NT2/D1 (cell line): Measurements from ENCODE around the gene MTM1.

Experiments used
- DNase-seq: peaks from one replicate; pipeline ENCODE4 v3.0.0-alpha.2; 2011; ENCODE audit warnings: low read depth, low spot score
- H3K27me3 ChIP-seq: 2 replicates; pipeline ENCODE4 v1.6.0; 2011; ENCODE audit warnings: mild to moderate bottlenecking; ENCODE audit not compliant: insufficient read length, insufficient read depth
- H3K36me3 ChIP-seq: 2 replicates; pipeline ENCODE4 v1.6.1; 2011; ENCODE audit warnings: mild to moderate bottlenecking, low read length, mixed read lengths; ENCODE audit not compliant: insufficient read depth, insufficient read length
- H3K4me1 ChIP-seq: 2 replicates; pipeline ENCODE4 v1.5.1; 2011; ENCODE audit not compliant: insufficient read depth, insufficient read length
- H3K4me3 ChIP-seq: 2 replicates; pipeline ENCODE4 v1.5.1; 2011; ENCODE audit warnings: low read depth; ENCODE audit not compliant: insufficient read length
- H3K9ac ChIP-seq: 2 replicates; pipeline ENCODE4 v1.6.0; 2011; ENCODE audit warnings: low read depth; ENCODE audit not compliant: insufficient read length
- H3K9me3 ChIP-seq: 2 replicates; pipeline ENCODE4 v1.5.1; 2011; ENCODE audit warnings: mild to moderate bottlenecking, low read length; ENCODE audit not compliant: insufficient read depth
- SUZ12 ChIP-seq: IDR thresholded peaks from 2 replicates; pipeline ENCODE4 v1.6.1; 2011; ENCODE audit not compliant: insufficient read length, insufficient read depth; ENCODE audit errors: extremely low read depth
- YY1 ChIP-seq: IDR thresholded peaks from 2 replicates; pipeline ENCODE4 v1.6.1; 2011; ENCODE audit not compliant: insufficient read length, insufficient read depth
- ZNF274 ChIP-seq: IDR thresholded peaks from 2 replicates; pipeline ENCODE4 v1.6.1; 2011; ENCODE audit warnings: mild to moderate bottlenecking, low read depth, low read length

MTM1 gene

DNA sequence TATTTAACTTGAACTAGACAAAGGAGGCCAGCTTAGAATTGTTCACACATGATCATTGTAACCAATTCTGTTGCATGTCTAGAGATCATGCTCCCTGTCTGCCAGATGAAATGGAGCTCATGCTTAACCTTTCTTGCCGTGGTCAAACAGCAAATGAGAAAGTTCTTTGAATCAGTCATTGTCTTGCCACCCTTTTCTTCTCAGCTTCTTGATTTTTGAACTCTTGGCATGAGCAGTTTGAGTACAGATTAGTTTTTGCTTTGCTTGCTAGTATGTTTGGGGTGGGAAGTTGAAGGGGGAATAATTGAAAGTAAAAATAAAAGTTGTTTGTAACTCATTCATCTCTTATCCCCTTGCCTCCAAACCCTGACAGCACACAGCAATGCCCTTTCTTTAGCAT lies 4.7 kb downstream of the MTM1 start:
- no peaks in the 10 kb centered on the region for H3K27me3 ChIP-seq
- TF ChIP-seq ZNF274, result no peak
- TF ChIP-seq SUZ12, result no peak
- TF ChIP-seq YY1, result no peak
- H3K4me1 ChIP-seq, result no peaks in the 10 kb centered on the region
- H3K9me3 ChIP-seq, result peaks cover 3% of the 10 kb centered on the region; the same call in 1 of the 2 replicates
- H3K4me3 ChIP-seq, result no peak overlapping the region
- H3K9ac ChIP-seq, result no peak overlapping the region
- no peaks in the 10 kb centered on the region for H3K36me3 ChIP-seq
- DNase-seq, result no peak

GRCh38 chrX:150573702-150574101 lies 5.3 kb downstream of the MTM1 start:
- Histone ChIP-seq H3K9ac (no peak overlapping the region), H3K27me3 (no peaks in the 10 kb centered on the region), H3K4me3 (no peak overlapping the region), H3K4me1 (no peaks in the 10 kb centered on the region), H3K9me3 (peaks cover 6% of the 10 kb centered on the region; the same call in 1 of the 2 replicates), H3K36me3 (no peaks in the 10 kb centered on the region)
- DNase-seq, result no peak
- TF ChIP-seq YY1, result no peak
- no peak for TF ChIP-seq SUZ12
- TF ChIP-seq ZNF274, result no peak

GRCh38 chrX:150574559-150575418 lies 6.4 kb downstream of the MTM1 start:
- Histone ChIP-seq H3K4me1 (no peaks in the 10 kb centered on the region), H3K9me3 (peaks cover 6% of the 10 kb centered on the region; the same call in 1 of the 2 replicates), H3K27me3 (no peaks in the 10 kb centered on the region), H3K36me3 (no peaks in the 10 kb centered on the region), H3K9ac (no peak overlapping the region), H3K4me3 (no peak overlapping the region)
- TF ChIP-seq ZNF274 (no peak), YY1 (no peak)
- DNase-seq, result no peak

DNA sequence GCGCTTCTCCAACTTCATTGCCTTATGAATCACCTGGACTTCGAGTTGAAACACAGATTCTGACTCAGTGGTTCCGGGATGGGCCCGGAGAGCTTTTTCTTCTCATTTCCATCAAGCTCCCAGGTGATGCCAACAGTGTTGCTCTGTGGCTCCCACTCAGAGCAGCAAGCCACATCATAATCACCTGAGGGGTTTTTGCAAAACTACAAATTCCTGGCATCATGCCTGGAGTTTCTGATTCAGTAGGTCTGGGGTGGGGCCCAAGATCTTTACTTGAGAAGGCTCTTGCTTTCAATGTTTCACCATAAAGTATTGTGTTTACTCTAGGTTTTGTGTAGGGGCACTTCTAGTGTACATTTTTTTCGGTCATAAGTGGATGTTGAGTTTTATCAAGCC lies 7.0 kb downstream of the MTM1 start:
- no peak for DNase-seq
- H3K4me3 ChIP-seq, result no peak overlapping the region
- peaks cover 6% of the 10 kb centered on the region; the same call in 1 of the 2 replicates for H3K9me3 ChIP-seq
- H3K36me3 ChIP-seq, result no peaks in the 10 kb centered on the region
- no peaks in the 10 kb centered on the region for H3K4me1 ChIP-seq
- H3K27me3 ChIP-seq, result no peaks in the 10 kb centered on the region
- no peak overlapping the region for H3K9ac ChIP-seq
- no peak for TF ChIP-seq YY1
- no peak for TF ChIP-seq SUZ12

DNA sequence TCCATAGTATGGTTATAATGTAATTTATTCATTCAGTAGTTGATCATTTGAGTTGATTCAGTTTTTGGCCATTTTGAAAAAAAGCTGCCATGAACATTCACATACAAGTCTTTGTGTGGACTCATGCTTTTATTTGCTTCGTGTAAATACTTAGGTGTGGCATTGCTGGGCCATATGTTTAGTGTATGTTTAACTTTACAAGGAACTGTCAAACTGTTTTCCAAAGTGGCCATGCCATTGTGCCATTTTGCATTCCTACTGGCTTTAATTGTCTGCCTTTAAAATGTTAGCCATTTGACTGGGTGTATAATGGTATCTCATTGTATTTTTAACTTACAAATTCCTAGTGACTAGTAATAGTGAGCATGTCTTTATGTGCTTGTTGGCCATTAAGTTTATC lies 8.8 kb downstream of the MTM1 start:
- TF ChIP-seq YY1 (no peak), SUZ12 (no peak), ZNF274 (no peak)

DNA sequence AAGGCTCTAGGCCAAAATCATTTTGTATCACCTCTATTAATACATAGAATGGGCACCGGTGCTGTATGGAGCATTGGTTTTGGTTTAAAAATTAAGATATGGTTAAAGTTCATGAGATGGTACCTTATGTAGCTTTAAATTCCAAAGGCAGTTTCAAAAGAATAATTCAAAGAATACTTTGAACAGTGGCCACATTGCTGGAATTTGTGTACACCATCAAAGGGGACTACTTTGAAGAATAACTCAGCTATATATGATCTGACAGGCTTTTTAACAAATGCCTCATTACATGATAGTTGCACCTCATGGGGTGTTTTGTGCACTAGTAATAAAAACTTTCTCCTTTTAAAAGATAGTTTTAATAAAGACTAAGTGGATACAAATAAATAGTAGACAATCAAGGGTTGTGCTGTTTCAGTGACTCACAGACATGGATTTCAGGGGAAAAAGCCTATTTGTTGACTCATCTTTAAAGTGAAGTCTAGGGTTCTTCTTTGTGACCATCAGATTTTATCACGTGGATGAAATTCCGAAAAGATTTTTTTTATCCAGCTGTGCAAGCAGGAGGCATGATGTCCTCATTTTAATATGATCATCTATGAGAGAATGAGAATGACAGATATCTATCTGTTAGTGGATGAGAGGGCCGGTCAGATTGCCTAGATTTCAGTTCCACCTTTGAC lies 12.8 kb downstream of the MTM1 start:
- DNase-seq, result no peak
- Histone ChIP-seq H3K4me3 (no peak overlapping the region), H3K36me3 (no peaks in the 10 kb centered on the region), H3K4me1 (no peaks in the 10 kb centered on the region), H3K9me3 (peaks cover 6% of the 10 kb centered on the region; the same call in 1 of the 2 replicates), H3K9ac (no peak overlapping the region), H3K27me3 (no peaks in the 10 kb centered on the region)
- no peak for TF ChIP-seq SUZ12
- TF ChIP-seq ZNF274, result no peak
- no peak for TF ChIP-seq YY1

More for the DNA sequence above, 8.8 kb downstream of the MTM1 start:
- DNase-seq, result no peak
- no peaks in the 10 kb centered on the region for H3K36me3 ChIP-seq
- H3K4me3 ChIP-seq, result no peak overlapping the region
- H3K27me3 ChIP-seq, result no peaks in the 10 kb centered on the region
- no peaks in the 10 kb centered on the region for H3K4me1 ChIP-seq
- H3K9me3 ChIP-seq, result peaks cover 6% of the 10 kb centered on the region; the same call in 1 of the 2 replicates
- H3K9ac ChIP-seq, result no peak overlapping the region

DNA sequence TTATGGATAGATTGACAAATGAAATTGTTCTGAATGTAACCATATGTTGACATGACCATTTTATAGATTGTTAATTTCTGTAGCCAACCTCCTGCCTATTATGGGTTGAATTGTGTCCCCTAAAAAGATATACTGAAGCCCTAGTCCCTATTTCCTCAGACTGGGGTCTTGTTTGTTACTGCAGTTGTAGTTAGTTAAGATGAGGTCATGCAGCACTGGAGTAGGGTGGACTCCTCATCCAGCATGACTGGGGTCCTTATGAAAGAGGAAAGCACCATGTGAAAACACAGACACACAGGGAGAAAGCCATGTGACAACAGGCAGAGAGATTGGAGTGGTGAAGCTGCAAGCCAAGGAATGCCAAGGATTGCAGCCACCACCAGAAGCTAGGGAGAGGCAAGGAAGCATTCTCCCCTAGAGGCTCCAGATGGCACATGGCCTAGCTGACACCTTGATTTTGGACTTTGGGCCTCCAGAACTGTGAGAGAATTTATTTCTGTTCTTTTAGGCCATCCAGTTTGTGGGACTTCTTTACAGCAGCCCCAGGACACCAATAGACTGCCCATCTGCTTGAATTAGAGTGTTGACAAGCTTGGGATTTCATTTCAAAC lies 14.0 kb downstream of the MTM1 start:
- no peak for TF ChIP-seq SUZ12

More for the DNA sequence above, 14.0 kb downstream of the MTM1 start:
- H3K4me1 ChIP-seq, result no peaks in the 10 kb centered on the region
- no peaks in the 10 kb centered on the region for H3K27me3 ChIP-seq
- peaks cover 6% of the 10 kb centered on the region; the same call in 1 of the 2 replicates for H3K9me3 ChIP-seq
- no peak overlapping the region for H3K4me3 ChIP-seq
- no peak for DNase-seq
- H3K9ac ChIP-seq, result no peak overlapping the region
- no peaks in the 10 kb centered on the region for H3K36me3 ChIP-seq
